Measurements from ENCODE around the gene PTBP3.

Gene PTBP3, protein sequence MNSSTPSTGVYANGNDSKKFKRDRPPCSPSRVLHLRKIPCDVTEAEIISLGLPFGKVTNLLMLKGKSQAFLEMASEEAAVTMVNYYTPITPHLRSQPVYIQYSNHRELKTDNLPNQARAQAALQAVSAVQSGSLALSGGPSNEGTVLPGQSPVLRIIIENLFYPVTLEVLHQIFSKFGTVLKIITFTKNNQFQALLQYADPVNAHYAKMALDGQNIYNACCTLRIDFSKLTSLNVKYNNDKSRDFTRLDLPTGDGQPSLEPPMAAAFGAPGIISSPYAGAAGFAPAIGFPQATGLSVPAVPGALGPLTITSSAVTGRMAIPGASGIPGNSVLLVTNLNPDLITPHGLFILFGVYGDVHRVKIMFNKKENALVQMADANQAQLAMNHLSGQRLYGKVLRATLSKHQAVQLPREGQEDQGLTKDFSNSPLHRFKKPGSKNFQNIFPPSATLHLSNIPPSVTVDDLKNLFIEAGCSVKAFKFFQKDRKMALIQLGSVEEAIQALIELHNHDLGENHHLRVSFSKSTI

GRCh38 chr9:112332977-112333638 lies at the start of gene PTBP3:
TSS of gene PTBP3 (minus strand) at chr9:112333619. CDS start at chr9:112297865, 35,754 bp downstream.
- in situ Hi-C loops (cut with MboI; ENCODE audit: low sequenced_read_pairs, unreplicated experiment) = no loop called here
- peak; percentile 82 for DNase-seq (ENCODE audit: low spot score)
- no peak for TF ChIP-seq CTCF (IDR thresholded peaks at IDR 0.05; ENCODE audit: borderline replicate concordance, control extremely low read depth, extremely low read depth, insufficient read depth, missing control alignments)

- in situ Hi-C loops (cut with MboI; ENCODE audit: low sequenced_read_pairs, unreplicated experiment) = no loop called here
- no peak for DNase-seq (ENCODE audit: low spot score)
- no peak for TF ChIP-seq CTCF (IDR thresholded peaks at IDR 0.05; ENCODE audit: borderline replicate concordance, control extremely low read depth, extremely low read depth, insufficient read depth, missing control alignments)
Observed at GRCh38 chr9:112382501-112383364, 49.3 kb upstream of the PTBP3 start.

GRCh38 chr9:112382066-112382465 lies 48.6 kb upstream of the PTBP3 start:
- in situ Hi-C loops (cut with MboI; ENCODE audit: low sequenced_read_pairs, unreplicated experiment) = no loop called here
- no peak for DNase-seq (ENCODE audit: low spot score)
- TF ChIP-seq CTCF (IDR thresholded peaks at IDR 0.05; ENCODE audit: borderline replicate concordance, control extremely low read depth, extremely low read depth, insufficient read depth, missing control alignments) = no peak

GRCh38 chr9:112380825-112381221 lies 47.4 kb upstream of the PTBP3 start:
- peak; percentile 32 for DNase-seq (ENCODE audit: low spot score)
- in situ Hi-C loops (cut with MboI; ENCODE audit: low sequenced_read_pairs, unreplicated experiment) = no loop called here
- TF ChIP-seq CTCF (IDR thresholded peaks at IDR 0.05; ENCODE audit: borderline replicate concordance, control extremely low read depth, extremely low read depth, insufficient read depth, missing control alignments) = no peak

GRCh38 chr9:112380102-112380824 lies 46.8 kb upstream of the PTBP3 start, which contains the start of gene HSDL2:
TSS of gene HSDL2 (plus strand) at chr9:112380108. CDS start at chr9:112380164, 56 bp downstream.
- in situ Hi-C loops (cut with MboI; ENCODE audit: low sequenced_read_pairs, unreplicated experiment) = no loop called here
- TF ChIP-seq CTCF (IDR thresholded peaks at IDR 0.05; ENCODE audit: borderline replicate concordance, control extremely low read depth, extremely low read depth, insufficient read depth, missing control alignments) = no peak
- peak; percentile 36 for DNase-seq (ENCODE audit: low spot score)

Data from GM13976 (cell line).